HG03457 (cell line): ENCODE results near the gene MPPED1.

Experiments used
- ATAC-seq: cut with Tn5 transposase; IDR thresholded peaks from one replicate; pipeline ENCODE4 v1.9.1; 2021; ENCODE audit warnings: moderate number of reproducible peaks; ENCODE audit not compliant: unreplicated experiment

MPPED1 gene

DNA sequence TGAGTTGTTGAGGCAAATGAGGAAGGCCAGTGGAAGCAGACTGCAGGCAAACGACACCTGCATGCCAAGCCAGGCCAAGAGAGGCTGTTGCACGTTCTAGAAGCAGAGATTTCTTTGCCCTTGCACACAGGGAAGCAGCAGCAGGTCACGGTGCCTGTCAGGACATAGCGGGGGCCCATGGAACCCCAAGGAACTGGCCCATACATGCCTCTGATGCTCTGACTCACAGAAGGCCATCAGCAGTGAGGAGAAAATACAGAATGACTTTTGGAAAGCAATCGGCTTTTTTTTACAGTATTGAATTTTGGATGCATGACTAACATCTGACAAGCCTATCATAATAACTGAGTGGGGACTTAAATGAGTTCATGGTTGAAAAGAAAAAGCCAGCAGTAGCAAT, 123.9 kb downstream of the MPPED1 start:
- ATAC-seq, result no peak

DNA sequence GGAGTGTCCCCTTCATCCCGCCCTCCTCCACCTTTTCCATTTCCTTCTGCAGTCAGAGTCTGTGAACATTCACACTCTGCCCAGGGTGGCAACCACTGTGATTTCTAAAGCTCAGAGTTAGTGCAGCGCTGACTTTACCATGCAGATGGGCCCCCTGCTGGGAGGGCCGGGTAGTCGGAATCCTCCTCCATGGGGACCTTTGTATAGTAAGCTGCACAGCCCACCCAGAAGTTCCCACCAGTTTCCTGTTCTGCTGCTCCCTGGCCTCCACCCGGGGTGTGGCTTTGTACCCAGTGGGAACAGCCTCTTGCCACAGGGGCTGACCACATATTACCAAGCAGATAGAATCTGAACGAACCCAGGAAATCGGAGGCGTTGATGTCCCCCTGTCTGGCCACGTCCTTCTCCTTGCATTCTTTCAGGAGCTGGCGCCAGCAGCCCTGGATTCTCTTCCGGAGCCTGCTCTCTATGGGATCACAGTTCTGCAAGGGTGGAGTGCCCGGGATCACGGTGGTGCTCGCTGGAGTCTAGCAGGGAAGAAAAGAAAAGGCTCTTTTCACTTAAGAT, 125.3 kb downstream of the MPPED1 start:
- no peak for ATAC-seq

DNA sequence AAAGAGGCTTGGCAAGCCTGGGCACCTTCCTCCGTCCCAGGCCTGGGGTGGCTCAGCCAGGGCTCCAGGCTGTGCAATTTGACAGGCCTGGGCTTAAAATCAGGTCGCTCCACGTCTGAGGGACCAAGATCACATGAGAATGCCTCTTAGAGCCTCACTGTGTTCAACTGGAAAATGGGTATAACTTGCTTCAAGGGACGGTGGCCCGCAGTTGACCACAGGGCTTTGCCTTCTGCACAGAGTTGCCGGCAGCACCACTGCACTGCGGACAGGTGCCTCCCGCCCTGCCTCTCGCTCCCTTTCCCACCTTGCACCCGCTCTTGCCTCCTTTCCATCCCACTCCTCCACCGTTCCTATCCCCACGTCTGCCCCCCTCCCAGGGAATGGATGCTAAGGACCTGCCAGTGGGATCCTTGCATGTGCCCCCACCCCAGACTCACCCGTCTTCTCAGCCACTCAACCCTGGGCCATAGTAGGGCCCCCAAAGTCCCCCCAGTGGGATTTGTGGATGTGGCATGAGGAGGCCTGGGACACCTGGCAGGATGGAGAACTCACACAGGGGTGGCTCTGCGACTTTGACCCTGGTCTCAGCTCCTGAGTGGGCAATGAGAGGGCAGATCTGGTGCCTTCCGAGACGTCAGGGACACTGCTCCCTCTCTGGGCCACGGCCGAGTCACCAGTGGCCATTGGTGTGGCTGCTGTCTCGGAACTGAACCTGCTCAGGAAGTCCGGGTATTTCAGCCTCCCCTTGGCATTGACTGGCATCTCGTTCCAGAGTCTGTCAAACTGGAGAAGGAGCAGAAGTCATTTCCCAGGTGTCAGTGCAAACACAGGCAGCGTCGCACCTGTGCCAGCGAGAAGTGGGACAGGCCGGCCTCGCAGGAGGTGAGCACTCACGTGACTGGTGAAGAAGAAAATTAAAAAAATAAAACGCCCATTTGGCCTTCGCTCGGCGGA, 128.0 kb downstream of the MPPED1 start:
- no peak for ATAC-seq

DNA sequence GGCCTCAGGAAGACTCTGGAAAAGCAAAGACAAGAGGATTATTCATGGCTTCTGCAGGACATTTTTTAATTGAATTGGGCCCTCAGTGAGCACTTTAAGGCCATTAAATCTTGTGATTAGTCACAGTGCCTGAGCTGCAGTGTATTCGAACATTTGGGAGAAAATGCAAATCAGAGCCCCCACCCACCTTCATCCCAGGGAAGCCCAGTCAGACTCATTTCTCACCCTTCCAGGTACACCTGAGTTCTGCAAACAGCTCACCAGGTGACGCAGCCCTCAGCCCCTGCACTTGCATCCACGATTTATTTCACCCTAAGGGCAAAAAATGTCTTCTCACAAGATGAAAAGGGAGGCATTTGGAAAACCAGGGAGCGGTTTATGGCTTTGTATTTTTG, 128.7 kb downstream of the MPPED1 start:
- ATAC-seq, result no peak

DNA sequence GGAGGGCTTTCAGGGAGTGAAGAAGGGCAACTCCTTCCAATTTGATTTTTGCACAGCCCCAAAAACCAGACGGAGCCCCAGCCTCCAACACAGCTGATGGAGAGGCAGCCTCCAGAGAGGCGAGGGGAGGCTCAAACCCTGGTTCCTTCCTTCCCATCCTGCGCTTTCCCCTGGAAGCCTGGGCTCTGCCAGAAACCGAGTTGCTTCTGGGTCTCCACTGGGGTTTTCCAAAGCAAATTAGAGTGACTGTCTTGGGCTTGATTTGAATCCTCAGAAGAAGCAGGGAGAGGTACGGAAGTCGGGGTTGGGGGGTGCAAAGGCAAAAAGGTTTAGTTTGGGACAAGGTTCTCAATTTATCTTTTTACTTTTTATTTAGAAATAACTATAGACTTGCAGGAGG, 129.2 kb downstream of the MPPED1 start:
- ATAC-seq, result no peak

DNA sequence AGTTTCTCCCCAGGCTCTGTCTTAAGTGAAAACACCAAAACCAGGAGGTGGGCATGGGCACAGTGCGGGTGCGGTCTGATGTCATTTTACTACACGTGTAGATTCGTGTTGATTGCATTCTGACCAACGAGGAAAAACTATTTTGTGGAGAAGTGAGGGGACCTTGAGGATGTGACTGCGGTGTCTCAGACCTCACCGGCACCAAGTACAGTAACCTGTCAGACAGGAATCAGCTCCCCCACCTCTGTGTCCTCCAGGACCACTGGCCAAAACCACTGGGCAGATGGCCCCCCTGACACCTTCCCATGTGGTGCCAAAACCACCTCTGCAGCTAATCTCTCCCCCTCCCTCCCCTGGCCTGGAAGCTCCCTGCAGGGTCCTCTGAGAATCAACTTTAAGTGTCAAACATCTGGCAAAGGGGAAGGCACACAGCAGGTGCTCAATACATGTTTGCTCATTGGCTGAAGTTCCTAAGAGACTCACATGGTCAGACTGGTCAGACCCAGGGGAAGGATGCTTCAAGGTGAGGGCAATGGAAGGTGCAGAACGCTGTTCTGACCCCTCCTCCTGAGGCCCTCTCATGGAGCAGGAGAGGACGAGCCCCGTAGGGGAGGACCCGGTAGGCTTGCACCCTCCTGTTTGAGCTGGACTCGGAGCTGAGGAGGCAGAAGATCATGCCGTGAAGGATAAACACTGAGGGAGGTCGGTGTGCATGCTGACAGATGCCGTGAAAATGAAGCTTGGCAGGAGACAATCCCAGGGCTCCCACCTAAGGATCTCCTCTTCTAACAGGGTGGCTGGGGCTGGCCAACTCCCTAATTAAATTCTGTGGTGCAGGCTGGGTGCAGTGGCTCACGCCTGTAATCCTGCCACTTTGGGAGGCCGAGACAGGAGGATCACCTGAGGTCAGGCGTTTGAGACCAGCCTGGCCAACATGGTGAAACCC, 129.9 kb downstream of the MPPED1 start:
- no peak for ATAC-seq

DNA sequence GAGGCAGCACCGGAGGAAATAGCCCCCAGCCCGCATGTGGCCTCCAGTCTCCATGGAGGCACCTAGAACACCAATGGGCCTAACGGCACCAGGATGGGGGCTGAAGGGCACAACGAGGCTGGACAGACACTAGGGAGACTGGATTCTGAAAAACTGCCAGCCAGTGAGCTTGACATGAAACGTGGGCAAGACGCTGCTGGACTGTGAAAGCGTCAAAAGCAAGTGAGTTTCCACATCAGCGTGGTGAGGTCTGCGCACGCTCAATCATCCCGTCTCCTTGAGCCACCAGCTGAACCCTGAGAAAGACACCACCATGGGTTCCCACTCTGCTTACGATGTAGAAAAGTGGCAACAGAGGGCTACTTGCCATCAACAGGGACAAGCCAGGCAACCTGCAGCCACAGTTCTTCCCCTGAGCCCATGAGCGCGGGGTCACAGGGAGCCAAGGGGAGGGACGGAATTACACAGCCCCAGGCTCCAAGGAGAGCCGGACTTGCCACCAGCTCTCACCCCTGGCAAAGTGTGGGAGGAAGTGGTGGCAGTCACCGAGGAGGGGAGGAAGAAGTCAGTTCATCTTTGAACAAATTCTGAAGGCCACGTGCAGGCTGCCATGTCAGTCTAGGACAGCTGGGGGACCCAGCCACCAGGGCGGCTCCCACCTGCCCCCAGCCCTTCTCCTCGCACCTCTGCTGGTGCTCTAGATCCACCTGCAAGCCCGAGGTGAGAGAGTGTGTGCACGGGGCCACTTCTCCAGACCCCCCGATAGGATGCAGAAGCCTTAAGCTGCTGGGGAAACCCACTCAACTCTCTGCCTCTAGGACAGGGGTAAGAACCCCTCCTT, 131.1 kb downstream of the MPPED1 start:
- no peak for ATAC-seq

DNA sequence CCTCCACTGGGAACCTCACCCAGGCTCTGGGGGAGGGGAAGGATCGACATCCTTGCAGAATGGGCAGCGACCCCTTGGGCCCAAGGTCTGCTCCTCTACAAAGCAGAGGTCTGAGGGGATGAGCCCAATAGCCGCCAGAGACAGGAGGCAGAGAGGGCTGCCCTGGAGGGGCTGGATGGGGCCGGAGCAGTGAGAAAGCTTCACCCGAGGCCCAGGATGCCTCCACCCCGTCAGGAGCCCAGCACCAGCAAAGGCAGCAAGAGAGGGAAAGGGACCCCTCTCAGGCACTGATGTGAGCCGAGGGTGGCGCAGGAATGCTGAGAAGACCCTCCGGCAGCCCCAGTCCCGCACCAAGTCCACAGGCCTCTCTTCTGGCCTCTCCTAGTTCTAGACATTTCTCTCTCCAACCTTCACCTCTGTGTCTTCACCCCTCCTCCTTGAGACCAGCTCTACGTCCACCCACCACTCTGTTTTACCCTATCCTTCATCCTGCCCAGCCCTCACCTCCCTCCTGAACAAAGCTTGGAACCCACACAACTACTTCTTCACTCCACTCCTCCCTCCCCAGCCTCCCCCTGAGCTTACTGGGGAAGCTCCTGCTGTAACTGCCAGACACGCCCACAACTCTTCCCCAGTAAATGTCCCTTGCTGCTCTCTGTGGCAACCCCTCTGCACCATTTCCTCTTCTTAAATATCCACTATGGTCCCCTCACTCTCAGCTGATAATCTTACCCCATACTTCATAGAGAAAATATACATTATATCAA, 131.9 kb downstream of the MPPED1 start:
- ATAC-seq, result no peak

DNA sequence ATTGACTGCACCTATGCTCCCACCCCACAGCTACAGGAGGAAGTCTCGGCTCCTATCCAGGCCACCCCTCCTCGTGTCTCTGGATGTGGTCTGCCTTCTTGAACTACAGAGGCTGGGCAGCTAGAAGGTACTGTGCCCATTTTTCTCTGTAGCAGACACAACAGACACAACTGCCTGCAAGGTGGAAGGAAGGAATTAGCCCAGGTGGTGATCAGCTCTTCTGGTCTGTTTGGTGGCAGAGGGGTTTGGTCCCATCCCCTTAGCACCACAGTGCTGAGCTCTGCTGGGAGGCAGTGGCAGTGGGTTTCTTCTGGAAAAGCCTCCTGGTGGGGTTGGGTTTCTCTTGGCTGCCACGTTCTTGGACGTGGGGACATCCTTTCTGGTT, 132.5 kb downstream of the MPPED1 start:
- ATAC-seq, result no peak

DNA sequence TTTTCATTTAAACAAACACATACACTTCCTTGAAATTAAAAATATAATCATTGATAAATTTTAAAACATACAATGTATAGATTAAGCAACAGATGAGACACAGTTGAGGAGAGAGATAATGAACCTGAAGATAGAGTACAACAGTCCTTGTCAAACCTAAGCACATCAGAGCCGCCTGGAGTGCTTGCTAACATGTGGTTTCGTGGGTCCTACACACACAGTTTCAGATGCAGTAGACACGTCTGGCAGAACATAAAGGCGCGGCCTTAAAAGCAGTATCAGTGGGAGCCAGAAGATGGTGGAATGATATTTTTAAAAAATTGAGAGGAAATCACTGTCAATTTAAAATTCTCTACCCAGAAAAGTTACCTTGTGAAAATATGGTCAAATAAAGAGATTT, 134.4 kb downstream of the MPPED1 start:
- no peak for ATAC-seq

DNA sequence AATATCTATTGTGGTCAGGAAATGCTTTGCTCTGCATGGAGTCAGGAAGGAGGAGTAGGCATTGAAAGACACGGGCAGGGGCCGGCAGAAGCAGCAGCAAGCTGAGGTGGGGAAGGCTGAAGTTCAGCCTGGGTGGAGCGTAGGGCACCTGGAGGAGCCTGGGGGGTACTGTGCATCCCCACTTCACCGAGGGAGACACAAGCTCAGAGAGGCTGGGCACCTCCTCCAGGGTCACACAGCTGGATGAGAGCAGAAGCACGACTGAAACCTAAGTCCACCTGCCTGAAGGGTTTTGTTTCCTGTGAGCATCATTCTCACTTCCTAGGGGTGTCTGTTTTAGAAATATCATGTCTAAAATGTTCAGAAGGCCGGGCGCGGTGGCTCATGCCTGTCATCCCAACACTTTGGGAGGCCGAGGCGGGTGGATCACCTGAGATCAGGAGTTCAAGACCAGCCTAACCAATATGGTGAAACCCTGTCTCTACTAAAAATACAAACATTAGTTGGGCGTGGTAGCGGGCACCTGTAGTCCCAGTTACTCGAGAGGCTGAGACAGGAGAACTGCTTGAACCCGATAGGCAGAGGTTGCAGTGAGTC, 138.3 kb downstream of the MPPED1 start:
- no peak for ATAC-seq

DNA sequence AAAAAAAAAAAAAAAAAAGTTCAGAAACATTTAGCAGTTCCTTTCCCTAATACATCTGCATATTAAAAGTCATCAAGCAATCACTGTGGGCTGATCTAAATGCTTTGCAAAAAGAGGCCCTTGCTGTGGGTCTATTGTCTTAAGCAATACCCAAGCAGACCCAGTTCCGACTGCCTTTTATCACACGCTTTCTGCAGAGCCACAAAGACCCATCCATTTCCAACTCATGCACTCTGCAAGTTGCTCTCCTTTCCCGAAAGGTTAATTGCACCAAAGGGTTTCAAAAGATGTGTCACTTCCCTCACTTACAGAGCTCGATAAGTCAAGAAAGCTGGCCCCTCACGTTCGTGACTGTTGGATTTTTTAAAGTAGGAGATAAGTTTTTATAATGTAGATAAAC, 138.9 kb downstream of the MPPED1 start:
- ATAC-seq, result no peak

DNA sequence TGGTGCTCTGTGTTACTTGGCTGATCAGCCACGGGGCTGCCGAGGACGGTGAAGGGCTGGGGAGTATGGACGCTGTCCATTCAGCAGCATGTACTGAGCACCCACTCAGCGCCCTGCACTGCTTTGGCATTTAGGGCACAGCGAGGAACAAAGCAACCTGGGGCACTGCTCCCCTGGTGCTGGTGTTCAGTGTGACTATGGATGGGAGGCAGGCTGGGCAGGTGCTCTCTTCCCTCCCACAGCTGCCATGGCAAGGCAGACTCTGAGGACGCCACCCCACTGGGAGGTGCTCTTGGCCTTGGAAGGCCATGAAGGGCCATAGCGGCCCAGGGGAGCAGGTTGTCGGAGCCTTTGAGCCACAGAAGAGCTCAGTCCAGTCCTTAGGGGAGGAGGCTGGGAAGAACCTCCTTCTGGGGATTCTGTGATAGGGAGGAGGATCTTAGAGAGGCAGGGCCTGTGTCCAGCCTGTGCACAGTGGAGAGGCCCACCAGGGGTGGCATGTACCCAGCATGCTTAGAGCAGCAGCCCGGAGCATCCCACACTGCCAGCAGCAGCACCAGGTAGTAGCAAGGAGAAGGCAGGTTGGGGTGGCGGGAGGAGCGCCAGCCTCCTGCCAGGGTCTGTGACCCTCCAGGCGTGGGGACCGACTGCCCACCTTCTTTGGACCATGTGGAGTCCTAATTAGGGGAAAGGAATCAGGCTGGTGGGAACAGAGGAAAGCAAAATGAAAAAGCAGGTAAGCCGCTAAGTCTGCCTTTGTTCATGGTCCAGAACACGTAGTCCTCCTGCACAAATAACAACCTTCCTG, 141.8 kb downstream of the MPPED1 start:
- no peak for ATAC-seq

DNA sequence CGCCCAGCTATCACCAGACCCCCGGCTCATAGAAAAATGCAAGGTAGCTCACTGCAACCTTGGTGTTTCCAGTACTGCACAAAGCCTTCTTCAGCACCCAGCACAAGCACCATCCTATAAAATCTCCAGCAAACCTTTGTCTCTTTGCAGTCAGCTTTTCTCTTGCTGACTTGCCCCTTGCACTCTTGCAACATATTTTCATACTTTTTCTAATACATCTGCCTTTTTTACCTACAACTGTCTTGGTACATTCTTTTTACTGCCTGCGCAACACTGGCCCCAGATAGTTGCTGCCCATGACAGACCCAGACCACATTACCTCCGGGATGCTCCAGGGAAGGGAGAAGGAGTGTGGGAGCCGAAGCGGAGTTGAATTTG, 142.4 kb downstream of the MPPED1 start:
- ATAC-seq, result no peak

DNA sequence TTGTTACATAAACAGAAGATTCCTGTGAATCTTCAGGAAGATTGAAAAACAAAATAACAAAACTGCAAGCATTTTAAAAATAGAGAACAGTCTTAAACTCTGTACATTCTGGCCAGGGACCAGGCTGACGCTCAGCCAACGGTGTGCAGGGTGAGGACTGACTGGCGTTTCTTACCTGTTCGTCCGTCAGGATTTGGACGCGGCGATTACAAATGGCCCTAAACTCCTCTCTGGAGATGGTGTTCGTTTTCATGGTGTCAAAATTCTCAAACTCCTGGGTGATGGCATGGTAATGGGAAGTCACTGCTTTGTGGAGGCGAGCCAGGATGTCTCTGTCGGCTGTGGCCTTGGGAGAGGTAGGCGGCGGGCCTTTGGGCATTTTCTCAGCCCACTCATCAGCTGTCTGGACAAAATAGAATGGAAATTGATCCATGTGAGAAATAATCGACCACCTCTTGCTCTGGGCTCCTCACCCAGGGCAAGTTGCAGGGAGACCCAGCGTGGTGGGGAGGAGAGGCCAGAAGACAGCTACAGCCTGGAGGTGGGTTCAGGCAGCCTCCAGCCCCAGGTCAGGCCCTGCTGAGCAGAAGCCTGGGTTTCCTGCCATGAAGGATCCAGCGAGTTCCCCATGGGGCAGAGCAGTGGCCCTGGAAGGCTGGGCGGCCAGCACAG, 143.0 kb downstream of the MPPED1 start:
- ATAC-seq, result no peak

DNA sequence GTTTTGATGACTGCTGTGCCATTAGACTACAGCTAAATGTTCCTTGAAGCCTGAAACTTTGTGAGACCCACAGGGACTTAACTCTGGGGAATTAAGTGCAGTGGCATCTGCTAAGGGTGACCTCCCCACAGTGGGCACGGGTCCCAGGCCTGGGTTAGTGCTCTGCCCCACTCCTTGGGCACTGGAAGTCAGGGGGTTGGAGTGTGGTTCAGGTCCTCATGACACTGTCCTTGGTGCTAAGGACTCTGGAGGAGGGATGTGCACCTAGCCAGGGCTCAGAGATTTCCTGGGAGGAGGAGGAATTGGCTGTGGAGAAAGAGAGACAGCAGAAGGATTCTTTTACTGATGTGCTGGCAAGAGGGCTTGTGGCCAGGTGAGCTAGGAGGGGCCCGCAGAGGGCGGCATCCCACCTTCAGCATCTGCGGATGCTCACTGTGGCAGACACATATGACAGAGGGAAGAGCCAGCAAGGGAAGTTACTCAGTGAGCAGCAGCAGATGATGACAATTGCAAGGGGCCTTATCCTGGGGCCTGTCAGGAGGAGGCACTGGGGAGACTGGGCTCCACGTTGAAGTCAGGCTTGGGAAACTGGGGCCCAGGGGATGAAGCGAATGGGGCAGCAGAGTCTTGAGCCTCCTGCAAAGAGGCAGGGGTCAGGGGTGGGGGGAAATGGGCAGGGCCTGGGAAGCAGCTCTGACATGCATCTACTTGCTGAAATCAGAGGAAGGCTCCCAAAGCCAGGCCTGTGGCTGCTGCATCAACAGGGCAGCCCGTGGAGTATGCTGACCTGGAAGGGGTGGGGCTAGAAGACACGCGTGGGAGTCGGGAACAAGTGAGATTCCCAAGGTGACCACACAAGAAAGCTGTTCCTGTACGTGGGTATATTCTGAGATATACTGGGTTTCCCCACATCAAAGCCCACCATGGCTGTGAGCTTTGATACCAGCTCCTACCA, 144.0 kb downstream of the MPPED1 start:
- no peak for ATAC-seq
